GM18498 (cell line): ENCODE measurements around the gene LIN9.
"Not testable (repeated sequence)": the region's sequence is repeated elsewhere in the genome, so short reads cannot be mapped to it uniquely, and the experiment has no call there.

Source experiments
- ATAC-seq: cut with Tn5 transposase; IDR thresholded peaks from one replicate; pipeline ENCODE4 v1.9.1; 2021; ENCODE audit warnings: mild to moderate bottlenecking, moderate library complexity; ENCODE audit not compliant: unreplicated experiment

LIN9 gene, protein sequence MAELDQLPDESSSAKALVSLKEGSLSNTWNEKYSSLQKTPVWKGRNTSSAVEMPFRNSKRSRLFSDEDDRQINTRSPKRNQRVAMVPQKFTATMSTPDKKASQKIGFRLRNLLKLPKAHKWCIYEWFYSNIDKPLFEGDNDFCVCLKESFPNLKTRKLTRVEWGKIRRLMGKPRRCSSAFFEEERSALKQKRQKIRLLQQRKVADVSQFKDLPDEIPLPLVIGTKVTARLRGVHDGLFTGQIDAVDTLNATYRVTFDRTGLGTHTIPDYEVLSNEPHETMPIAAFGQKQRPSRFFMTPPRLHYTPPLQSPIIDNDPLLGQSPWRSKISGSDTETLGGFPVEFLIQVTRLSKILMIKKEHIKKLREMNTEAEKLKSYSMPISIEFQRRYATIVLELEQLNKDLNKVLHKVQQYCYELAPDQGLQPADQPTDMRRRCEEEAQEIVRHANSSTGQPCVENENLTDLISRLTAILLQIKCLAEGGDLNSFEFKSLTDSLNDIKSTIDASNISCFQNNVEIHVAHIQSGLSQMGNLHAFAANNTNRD

DNA sequence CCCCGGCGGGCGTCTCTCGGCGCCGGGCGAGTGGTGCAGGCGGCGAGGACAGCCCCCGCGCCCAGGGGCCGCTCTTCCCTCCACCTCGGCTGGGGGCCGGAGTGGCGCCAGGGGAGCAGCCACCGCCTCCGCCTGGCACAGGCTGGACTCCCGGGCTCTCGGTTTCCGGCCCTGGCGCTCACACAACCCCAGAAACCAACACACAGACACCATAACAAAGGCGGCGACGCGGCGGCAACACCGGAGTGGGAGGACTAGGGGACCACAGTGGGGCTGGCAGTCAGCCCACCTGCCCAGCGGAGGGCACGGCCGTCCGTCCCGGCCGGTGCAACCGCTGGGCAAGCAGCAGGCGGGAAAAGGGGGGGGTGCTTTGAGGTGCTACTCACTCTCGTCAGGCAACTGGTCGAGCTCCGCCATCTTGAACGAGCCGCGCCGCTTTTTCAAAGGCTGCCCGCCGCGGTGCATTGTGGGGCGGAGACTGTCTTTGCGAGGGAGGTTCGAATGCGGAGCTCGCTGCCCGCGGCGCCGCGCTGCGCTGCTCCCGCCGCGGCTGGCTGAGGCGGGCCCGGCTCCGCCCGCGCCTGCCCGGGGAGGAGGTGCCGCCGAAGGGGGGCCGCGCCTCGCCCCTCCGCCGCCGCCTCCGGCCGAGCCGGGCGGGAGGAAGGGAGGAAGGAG lies at the start of gene LIN9:
TSS of gene LIN9 (minus strand) at position 442 of the 675 bp plus-strand sequence. CDS start at position 417, 25 bp downstream.
- ATAC-seq, result peak; percentile 80

DNA sequence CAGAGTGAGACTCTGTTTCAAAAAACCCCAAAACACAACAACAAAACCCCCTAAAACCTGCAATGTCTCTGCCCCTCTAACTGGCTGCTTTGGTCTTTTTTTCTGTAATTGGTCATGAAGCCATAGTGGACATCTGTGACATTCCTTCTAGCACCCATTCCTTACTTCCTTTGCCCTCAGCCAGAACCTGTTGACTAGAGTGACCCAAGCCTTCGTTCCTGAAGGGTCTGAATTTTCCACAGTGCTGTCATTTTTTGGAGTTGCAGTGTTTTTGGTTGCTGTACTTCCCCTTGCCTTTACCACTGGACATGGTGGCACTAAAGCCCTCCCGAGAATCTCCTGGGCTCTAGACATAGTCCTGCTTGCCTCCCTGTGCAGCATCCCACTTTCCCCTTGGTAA lies 48.5 kb upstream of the LIN9 start:
- no peak for ATAC-seq

DNA sequence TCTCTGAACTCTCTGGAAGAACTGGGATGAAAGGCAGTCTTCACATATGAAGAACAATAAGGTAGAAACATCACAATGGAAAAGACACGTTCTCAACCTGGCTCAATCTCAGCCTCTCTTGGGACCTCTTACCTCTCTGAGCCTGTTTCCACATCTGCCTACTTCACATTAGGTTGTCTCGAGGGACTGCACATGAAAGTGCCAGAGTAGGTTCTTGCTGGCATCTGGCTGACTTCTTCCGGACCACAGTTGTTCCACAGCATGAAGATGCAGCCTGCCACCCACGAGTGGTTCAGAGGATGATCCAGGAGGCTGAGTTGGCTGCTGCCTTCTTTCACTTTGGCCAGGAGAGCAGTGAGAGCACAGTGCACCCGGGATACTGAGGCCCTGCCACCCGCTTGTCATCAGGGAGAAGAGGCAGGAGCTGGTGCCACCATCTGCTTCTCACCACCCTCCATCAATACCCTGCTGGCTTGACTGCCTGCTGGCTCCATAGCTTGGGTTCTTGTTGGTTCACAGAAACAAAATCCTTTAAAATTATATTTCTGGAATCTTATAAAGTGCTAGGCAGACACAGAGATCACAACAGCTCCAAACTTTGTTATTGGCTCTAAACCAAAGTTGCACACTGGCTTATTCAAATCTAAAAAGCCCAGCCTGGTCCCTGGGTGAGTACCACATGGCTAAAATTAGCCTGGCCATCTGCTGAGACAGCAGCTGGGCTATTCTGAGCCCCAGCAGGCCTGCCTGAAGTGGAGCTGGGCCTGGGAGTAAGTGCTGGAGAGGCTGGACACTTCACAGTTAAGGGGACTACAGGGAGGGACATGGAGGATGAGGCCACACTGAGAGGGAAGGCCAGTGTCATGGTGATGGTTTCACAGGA lies 46.9 kb upstream of the LIN9 start:
- no peak for ATAC-seq

DNA sequence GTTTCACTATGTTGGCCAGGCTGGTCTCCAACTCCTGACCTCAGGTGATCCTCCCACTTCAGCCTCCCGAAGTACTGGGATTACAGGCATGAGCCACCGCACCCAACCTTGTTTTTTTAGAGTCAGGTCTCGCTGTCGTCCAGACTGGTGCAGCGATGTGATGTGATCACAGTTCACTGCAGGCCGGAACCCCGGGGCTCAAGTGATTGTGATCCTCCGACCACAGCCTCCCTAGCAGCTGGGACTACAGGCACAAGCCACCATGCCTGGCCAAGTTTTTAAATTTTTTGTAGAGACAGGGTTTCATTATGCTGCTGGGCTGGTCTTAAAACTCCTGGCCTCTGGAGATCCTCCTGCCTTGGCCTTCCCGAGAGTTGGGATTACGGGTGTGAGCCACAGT lies 46.1 kb upstream of the LIN9 start:
- no peak for ATAC-seq

DNA sequence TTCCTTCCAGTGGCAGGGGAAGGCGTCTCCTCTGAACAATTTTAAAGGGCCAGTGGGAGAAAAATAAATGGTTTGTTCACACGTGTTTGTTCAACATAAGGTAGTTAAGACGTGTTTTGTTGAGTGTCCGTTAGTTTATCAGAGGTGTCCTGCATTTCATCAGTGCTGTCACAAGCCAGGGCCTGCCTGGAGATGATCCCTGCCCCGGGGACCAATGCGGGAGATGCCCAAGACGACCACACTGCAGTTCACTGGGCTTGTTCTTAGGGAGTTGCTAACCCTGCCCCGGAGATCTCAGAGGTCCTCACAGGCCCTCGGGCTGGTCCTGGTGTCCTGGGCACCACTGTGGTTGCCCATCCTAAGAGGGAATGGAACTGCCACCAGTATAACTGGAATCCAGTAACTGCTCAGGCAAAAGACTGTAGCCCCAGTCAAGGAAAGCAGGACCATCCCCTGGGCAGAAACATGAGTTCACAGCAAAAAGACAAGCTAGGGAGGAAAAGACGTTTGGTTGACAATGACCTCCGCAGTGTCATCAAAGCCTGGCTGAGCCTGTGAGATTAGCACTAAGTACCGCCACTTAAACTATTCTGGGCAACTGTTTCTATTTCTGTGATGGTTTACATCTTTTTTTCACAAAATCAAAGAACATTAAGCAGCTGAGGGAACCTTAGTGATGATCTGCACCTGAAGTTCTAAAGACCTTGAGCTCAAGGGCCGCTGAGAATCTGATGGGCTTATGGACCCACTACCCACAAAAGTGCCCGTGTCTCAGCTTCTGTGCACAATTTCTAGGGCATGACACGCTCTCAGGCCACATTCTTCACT lies 44.9 kb upstream of the LIN9 start:
- ATAC-seq, result no peak

DNA sequence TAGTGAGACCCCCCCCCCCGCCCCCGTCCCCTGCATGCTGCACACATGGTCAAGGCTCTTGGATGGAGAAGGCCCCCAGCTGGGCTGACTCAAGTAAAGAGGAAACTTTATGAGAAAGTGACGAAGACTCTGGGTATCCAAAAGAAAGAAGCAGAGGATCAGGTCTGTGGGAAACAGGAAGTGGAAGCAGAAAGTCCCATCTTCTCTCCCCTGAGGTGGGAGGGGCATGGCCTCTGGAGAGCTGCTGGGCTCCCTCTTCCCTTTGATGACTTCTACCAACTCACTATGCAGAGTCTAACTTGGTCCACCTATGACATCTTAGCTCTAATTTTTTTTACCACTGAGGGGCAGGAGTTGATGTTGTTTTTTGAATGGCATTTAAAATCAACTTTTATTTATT lies 42.7 kb upstream of the LIN9 start:
- ATAC-seq, result no peak

DNA sequence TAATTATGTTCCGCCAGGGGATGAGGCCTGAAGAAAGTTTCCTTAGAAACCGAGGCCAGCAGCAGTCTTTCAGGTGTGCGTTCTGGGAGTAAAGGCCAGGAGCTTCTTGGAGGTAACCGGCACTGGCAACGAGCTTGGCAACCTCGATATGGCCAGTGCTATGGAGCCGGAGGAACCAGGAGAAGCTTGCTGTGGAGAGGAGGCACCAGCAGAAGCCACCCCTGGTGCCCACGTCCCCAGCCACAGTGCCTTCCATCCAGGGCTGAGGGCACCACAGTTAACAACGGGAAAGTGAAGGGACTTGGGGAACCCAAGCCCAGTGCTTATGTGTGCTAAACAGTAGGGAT lies 41.5 kb upstream of the LIN9 start:
- no peak for ATAC-seq

DNA sequence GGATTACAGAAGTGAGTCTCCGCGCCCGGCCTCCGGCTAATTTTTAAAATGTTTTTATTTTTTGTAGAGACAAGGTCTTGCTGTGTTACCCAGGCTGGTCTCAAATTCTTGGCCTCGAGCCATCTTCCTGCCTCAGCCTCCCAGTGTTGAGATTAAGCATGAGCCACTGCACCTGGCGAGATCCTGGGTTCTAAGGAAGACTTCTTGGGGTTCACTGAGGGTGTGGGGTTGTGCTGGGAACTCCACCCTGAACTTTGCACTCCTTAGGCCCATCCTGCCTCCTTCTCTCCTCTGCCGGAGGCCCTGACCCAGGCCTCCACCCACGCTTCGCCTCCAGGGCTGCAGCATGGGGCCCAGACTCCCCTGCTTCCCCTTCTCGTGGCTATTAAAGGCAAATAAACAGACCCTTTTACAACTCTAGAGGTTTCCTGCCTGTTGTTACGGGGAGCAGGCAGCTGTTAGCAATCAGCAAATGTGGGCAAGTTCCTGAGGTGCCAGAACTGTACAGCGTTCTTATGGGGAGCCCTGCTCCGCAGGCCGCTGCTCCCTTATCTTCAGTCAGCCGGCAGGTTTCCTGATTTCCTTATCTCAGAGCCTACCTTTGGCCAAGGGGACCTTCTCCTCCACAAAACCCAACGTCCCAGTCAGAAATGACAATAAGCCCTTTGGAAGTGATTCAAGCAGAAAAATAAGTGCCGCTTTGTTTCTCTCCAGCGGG lies 41.0 kb upstream of the LIN9 start:
- peak; percentile 63 for ATAC-seq

DNA sequence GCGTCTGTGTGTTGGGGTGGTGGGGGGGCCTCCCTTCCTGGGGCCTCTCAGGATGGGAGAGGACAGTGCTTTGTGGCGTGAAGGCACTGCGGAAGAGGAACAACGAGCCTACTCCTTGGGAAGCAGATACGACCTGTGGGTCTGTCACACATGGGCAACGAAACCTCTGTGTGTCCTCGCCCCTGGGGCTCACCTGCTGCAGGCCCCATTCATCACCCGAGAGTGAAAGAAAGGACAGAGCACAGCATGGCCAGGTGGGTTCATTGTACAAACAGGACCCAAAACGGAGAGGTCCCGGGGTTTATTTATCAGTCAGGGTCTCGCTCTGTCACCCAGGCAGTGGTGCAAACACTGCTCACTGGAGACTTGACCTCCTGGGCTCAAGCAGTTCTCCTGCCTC lies 40.1 kb upstream of the LIN9 start:
- ATAC-seq, result no peak

DNA sequence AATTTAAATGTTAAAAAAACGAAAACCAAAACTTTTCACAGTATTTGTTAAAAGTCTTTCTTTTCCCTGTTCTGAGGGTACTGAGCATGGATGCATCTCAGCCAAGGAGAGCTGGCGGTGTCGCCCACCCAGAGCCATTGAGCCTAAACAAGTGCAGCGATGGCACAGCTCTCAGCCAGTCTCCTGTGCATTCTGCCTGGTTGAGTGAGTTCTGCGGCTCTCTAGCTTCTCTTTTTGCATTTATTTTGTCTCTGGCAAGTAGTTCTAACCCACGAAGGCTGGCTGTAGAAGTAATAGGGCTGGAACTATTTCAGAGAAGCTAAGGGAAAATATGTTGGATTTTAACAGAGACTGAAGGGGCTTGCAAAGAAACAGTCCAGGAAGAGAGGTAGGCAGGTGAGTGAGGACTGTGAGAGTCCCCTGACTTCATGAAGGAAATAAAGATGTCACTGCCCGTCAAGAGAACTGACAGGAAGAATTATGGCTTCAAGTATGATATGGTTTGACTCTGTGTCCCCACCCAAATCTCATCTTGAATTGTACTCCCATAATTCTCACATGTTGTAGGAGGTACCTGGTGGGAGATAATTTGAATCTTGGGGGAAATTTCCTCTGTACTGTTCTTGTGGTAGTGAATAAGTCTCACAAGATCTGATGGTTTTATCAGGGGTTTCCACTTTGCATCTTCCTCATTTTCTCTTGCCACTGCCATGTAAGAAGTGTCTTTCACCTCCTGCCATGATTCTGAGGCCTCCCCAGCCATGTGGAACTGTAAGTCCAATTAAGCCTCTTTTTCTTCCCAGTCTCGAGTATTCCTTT lies 35.7 kb upstream of the LIN9 start:
- ATAC-seq, result no peak

DNA sequence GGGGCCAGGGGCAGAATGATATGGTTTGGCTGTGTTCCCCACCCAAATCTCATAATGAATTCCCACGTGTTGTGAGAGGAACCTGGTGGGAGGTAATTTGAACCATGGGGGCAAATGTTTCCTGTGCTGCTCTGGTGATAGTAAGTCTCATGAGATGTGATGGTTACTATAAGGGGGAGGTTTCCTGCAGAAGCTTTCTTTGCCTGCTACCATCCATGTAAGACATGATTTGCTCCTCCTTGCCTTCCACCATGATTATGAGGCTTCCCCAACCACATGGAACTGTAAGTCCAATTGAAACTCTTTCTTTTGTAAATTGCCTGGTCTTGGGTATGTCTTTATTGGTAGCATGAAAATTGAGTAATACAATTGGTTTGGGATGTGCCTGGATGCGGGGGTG lies 33.7 kb upstream of the LIN9 start:
- ATAC-seq, result no peak

DNA sequence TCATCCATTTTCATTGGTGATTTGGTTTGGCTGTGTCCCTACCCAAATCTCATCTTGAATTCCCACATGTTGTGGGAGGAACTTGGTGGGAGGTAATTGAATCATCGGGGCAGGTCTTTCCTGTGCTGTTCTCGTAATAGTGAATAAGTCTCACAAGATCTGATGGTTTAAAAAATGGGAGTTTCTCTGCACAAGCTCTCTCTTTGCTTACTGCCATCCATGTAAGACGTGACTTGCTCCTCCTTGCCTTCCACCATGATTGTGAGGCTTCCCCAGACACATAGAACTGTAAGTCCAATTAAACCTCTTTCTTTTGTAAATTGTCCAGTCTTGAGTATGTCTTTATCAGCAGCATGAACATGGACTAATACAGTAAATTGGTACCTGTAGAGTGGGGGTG lies 31.1 kb upstream of the LIN9 start:
- ATAC-seq, result not testable (repeated sequence)

DNA sequence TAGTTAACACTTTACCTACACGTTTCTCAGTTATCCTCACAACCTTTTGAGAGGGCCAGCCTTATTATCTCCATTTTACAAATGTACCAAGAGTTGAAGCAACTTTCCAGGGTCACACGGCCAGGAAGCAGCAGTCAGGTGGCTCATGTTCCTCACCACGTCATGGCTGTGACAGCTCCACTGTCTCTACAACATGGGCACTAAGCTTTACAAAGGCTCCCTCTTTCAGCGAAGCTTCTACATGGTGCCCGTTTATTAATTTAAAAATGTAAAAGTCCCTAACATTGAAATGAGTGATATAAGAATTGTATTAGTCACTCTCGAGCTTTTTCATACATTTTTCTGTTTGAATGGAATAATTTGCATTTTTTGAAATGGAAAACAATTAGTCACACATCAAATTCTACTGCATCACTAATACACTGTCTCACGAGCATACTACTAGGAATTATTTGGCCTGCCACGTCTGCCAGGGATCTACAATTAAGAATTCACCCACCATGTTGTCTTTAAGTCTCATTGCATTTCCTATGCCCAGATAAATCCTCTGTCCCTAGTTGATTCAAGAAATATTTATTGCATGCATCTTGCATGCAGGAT lies 28.4 kb upstream of the LIN9 start:
- ATAC-seq, result no peak

DNA sequence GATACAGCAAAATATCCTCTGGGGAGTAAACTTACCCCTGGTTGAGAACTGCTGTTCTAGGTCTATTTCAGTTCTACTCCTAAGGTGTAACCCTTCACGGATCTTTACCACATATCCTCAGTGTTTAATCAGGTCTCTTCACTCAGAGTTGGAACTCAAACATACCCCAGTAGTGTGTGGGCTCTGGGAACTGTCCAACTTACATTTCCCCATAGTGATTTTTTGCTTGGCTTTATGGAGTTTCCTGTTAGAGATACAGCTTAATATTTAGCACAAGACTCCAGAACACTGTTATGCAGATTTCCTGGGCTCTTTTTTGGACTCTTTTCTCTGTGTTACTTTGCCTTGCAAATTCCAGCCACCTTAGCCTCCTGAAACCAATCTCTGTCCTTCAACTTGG lies 26.7 kb upstream of the LIN9 start:
- no peak for ATAC-seq

DNA sequence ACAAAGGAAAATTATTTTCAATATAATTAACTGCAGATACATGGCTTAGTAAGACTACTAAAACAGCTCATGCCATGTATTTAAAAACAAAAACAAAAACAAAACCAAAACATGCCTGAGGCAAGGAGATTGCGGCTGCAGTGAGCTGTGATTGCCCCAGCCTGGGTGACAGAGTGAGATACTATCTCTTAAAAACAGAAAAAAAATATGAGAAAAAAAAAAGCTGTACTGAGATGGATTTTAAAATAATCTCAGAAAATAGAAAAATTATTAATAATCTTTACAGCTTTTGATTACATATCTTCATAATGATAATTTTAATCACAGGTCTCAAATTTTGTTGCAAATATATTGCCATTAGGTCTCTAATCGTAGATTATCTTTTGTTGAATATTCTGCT lies 24.0 kb upstream of the LIN9 start:
- ATAC-seq, result no peak

DNA sequence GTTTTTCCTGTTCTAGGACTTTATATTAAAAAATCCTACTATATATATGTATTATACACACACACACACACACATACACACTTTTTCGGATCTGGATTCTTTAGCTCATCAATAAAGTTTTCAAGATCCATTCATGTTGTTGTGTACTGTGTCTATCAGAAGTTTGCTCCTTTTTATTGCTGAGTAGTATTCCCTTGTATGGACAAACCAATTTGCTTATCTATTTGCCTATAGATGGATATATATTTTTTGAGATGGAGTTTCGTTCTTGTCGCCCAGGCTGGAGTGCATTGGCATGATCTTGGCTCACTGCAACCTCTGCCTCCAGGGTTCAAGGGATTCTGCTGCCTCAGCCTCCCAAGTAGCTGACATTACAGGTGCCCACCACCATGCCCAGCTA lies 20.3 kb upstream of the LIN9 start:
- ATAC-seq, result no peak

DNA sequence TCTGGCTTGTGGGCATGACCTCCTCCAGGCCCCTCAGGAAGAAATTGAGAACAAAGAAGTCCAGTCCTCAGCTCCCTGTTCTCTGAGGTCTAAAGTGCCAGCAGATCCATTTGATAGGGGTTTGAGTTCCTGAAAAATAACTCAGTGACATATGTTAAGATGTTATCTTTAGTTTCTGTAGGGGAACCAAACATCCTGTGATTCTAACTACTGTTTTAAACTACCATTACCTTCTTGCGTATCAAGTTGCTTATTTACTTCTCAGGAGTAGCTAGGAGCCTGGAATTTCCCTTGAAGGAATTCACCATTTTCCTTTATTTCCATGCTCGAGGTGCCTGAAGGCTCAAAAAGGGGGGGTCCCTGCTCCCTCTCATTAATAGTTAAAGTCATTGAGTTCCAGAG lies 18.8 kb upstream of the LIN9 start:
- ATAC-seq, result no peak

DNA sequence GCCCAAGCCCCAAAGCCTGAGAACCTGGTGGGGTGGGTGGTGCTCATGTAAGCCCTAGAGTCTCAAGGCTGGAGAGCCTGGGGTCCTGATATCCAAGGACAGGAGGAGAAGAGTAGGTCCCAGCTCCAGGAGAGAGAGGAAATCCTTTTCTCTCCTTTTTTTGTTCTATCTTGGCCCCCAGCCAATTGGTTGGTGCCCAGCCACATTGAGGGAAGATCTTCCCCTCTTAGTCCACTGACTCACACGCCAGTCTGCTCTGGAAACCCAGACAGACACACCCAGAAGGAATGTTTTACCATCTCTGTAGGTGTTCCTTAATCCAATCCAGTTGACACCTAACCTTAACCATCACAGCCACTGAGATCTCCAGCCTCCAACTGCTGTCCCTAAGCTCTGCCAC lies 16.2 kb upstream of the LIN9 start:
- no peak for ATAC-seq

DNA sequence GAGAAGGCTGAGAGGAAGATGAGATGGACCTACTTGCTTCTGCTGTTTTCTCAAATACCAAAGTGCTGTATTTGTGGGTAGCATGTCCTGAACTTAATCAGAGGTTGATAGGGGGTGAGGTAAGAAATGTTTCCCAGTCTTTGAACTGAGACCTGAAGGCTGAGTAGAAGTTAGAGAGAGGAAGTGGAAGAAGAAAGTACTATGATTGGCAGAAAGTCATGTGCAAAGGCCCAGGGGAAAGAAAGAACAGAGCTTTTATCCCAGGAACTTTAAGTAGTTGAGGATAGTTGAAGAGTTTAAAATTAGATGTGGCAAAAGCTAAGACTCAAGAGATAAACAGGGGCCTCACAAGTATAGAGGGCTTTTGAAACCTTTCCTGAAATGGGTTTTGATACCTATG lies 15.5 kb upstream of the LIN9 start:
- ATAC-seq, result no peak
